Activated CD4-positive, alpha-beta T cell treated with anti-CD3 and anti-CD28 coated beads, Interleukin-2, amount 10 ng/mL, durations not matched to agents 7 days and 5 days (primary cell): ENCODE results near the gene LCORL. TPM values are rescaled to one million over a fixed set of nuclear protein-coding genes. Genes with fewer than 3 reads are reported as not detected.
A peak's percentile ranks its signal among the peaks of the same experiment; 100 is the strongest.

Experiments used
- CTCF ChIA-PET: fragments of 350-600 bp; sonication (Branson Sonifier 250); formaldehyde crosslinking; loops from one replicate; lab custom pipeline; 2021; ENCODE audit warnings: antibody characterized with exemption; lab: Charles Lee
- POLR2A ChIA-PET: fragments of 350-600 bp; sonication (Branson Sonifier 250); formaldehyde crosslinking; loops from one replicate; lab custom pipeline; 2021; ENCODE audit warnings: antibody characterized with exemption; lab: Charles Lee
- DNase-seq: peaks from one replicate; pipeline ENCODE4 v3.0.0-alpha.2; 2020
- H3K27ac Mint-ChIP-seq: one replicate; pipeline ENCODE4 v1.8.0; 2021; ENCODE audit warnings: mild to moderate bottlenecking, moderate library complexity, mixed read lengths
- H3K27me3 Mint-ChIP-seq: one replicate; pipeline ENCODE4 v1.8.0; 2021; ENCODE audit warnings: mixed read lengths
- H3K36me3 Mint-ChIP-seq: one replicate; pipeline ENCODE4 v1.8.0; 2021; ENCODE audit warnings: low read depth, mixed read lengths
- H3K4me1 Mint-ChIP-seq: one replicate; pipeline ENCODE4 v1.8.0; 2021; ENCODE audit warnings: mixed read lengths
- H3K4me3 Mint-ChIP-seq: one replicate; pipeline ENCODE4 v1.8.0; 2021; ENCODE audit warnings: mild to moderate bottlenecking, moderate library complexity, mixed read lengths
- H3K9me3 Mint-ChIP-seq: one replicate; pipeline ENCODE4 v1.8.0; 2021; ENCODE audit warnings: mixed read lengths
- total RNA-seq, 2 experiments: library from RNA; stranded (reverse); gene quantifications; one replicate each; pipeline ENCODE4 v1.2.3, GENCODE V29; 2021

Gene LCORL
- total RNA-seq, 2 experiments from 2014 or later, result 8.0 to 8.4 TPM

- Mint-ChIP-seq H3K9me3 (no peaks in the 10 kb centered on the region), H3K27ac (peak overlapping the region; percentile 98), H3K4me1 (peaks cover 45% of the 10 kb centered on the region), H3K4me3 (peak overlapping the region; percentile 92), H3K36me3 (peaks cover 63% of the 10 kb centered on the region), H3K27me3 (no peaks in the 10 kb centered on the region)
- ChIA-PET POLR2A (interaction anchor here (1.0 to 2.2 kb wide), 2 partner anchors 198 to 234 kb away, joined by 4 to 9 read pairs; partner anchors contain the start of genes LAP3 and MED28), CTCF (interaction anchor here (0.7 to 1.6 kb wide), 3 partner anchors 13 to 262 kb away, joined by 3 to 6 read pairs (median 5); no protein-coding TSS in a partner anchor)
- DNase-seq, result peak; percentile 48
Measured at GRCh38 chr4:17811078-17811603, 210.4 kb downstream of the LCORL start.

DNA sequence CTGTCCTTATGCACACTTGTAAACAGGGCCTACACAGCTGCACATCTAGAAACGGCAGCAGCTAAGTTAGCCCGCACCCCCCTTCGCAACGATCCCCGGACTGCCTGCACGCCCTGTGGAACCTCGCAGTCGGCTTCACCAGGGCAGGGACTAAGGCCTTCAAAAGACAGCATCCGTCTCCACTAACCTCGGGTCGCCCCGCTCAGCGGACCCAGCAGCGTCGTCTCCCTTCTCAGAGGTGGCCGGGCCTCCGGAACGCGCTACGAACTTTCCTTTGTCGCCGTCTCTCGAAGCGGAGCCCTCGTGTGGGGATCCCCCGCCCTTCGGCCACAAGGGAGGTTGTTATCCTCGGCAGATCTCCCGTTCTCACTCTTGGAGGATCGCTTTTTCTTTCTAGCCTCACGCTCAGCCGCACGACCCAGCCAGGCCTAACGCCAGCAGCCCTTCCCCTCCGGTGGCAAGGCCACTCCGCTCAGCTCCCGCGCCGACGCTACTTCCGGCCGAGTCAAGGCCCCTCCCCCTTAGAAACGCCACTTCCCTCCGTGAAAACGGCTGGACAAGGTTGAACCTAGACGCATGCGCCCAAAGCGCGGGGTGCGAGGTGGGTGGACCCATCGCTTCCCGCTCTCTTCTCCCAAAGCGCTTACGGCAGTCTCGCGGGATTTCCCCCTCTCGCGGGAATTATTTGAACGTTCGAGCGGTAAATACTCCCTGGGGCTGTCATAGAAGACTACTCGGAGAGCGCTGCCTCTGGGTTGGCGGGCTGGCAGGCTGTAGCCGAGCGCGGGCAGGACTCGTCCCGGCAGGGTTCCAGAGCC is 211.1 kb downstream of the LCORL start, which contains the start of the genes DCAF16 and NCAPG:
DCAF16 (minus strand) TSS at position 498 of the 818 bp plus-strand sequence. CDS start 6,616 bp downstream, outside the sequence.
NCAPG (plus strand) TSS at position 720 of the 818 bp plus-strand sequence. CDS start 99 bp downstream, outside the sequence.
- CTCF ChIA-PET, result interaction anchor here (0.6 to 1.6 kb wide), 7 partner anchors 11 to 272 kb away, joined by 3 to 6 read pairs (median 4); partner anchors contain the start of gene LAP3
- no peaks in the 10 kb centered on the region for H3K9me3 Mint-ChIP-seq
- POLR2A ChIA-PET, result interaction anchor here (0.6 to 2.2 kb wide), 4 partner anchors 29 to 234 kb away, joined by 3 to 9 read pairs (median 4); partner anchors contain the start of genes LAP3 and MED28
- peak; percentile 99 for DNase-seq
- no peaks in the 10 kb centered on the region for H3K27me3 Mint-ChIP-seq
- peaks cover 49% of the 10 kb centered on the region for H3K4me1 Mint-ChIP-seq
- peak within 1 kb of the TSS; percentile 92 for H3K4me3 Mint-ChIP-seq
- H3K36me3 Mint-ChIP-seq, result peaks cover 58% of the 10 kb centered on the region
- H3K27ac Mint-ChIP-seq, result peak within 1 kb of the TSS; percentile 98

DNA sequence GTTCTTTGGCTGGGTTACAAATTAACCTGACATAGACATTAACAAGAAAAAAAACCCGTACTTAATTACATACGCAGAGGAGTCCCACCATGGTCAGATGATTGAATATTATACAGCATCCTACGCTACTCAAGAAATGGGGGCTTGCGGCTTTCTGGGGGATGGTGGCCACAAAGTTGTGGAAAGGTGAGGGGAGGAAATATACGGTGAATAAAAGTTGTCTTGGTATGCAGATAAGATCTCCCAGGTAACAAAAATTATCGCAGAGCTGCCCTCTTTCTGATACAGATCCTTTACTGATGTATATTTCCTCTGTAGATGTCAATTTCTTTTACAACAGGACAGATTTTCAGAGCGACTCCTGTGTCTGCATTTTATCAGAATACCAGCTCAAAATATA is 211.9 kb downstream of the LCORL start:
- no peaks in the 10 kb centered on the region for H3K27me3 Mint-ChIP-seq

DNA sequence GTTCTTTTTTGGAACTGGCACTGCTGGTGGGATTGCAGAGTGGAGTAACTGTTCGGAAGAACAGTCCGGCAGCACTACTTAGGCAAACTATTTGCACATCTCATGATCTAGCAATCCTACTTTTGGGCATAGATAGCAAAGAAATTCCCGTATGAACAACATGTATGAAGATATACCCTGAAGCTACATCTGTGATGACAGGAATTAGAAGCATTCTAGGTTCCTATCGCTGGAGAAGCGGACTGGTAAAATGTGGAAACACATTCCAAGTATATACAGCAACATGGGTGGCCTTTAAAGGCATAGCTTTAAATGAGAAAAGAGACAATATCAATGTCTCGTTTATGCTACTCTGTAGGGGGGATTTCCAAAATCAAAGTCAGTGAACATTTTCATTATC is 214.1 kb downstream of the LCORL start:
- POLR2A ChIA-PET, result interaction anchor here (0.6 kb wide), 1 partner anchor 181 kb away, joined by 18 read pairs; no protein-coding TSS in a partner anchor
- Mint-ChIP-seq H3K4me1 (peaks cover 40% of the 10 kb centered on the region), H3K27ac (no peak overlapping the region), H3K4me3 (peak overlapping the region; percentile 92), H3K27me3 (no peaks in the 10 kb centered on the region), H3K36me3 (peaks cover 61% of the 10 kb centered on the region), H3K9me3 (no peaks in the 10 kb centered on the region)
- CTCF ChIA-PET, result interaction anchor here (0.6 to 2.3 kb wide), 3 partner anchors 9 to 1030 kb away, joined by 3 to 7 read pairs (median 4); no protein-coding TSS in a partner anchor
- no peak for DNase-seq

More for the DNA sequence above, 211.9 kb downstream of the LCORL start:
- POLR2A ChIA-PET, result interaction anchor here (2.2 kb wide), 1 partner anchor 233 kb away, joined by 9 read pairs; the partner anchor contains the start of gene LAP3
- Mint-ChIP-seq H3K4me1 (peaks cover 49% of the 10 kb centered on the region), H3K9me3 (no peaks in the 10 kb centered on the region), H3K4me3 (peak overlapping the region; percentile 92), H3K27ac (peak overlapping the region; percentile 98), H3K36me3 (peaks cover 56% of the 10 kb centered on the region)
- no peak for DNase-seq
- CTCF ChIA-PET, result interaction anchor here (1.0 to 1.5 kb wide), 3 partner anchors 12 to 233 kb away, joined by 3 to 4 read pairs (median 3); partner anchors contain the start of gene LAP3

GRCh38 chr4:17805580-17806155 is 215.9 kb downstream of the LCORL start:
- DNase-seq, result no peak
- Mint-ChIP-seq H3K36me3 (peaks cover 64% of the 10 kb centered on the region), H3K4me1 (peaks cover 36% of the 10 kb centered on the region), H3K27me3 (no peaks in the 10 kb centered on the region), H3K4me3 (no peak overlapping the region), H3K9me3 (no peaks in the 10 kb centered on the region), H3K27ac (no peak overlapping the region)
- CTCF ChIA-PET, result no interaction called here
- POLR2A ChIA-PET, result no interaction called here

GRCh38 chr4:17797808-17798207 is 223.7 kb downstream of the LCORL start:
- Mint-ChIP-seq H3K36me3 (peaks cover 54% of the 10 kb centered on the region), H3K27me3 (no peaks in the 10 kb centered on the region), H3K4me3 (no peak overlapping the region), H3K27ac (no peak overlapping the region), H3K4me1 (peaks cover 4% of the 10 kb centered on the region), H3K9me3 (no peaks in the 10 kb centered on the region)
- ChIA-PET POLR2A (no interaction called here), CTCF (interaction anchor here (1.1 to 1.3 kb wide), 2 partner anchors 13 to 25 kb away, joined by 3 to 6 read pairs; partner anchors contain the start of genes DCAF16 and NCAPG)
- no peak for DNase-seq

DNA sequence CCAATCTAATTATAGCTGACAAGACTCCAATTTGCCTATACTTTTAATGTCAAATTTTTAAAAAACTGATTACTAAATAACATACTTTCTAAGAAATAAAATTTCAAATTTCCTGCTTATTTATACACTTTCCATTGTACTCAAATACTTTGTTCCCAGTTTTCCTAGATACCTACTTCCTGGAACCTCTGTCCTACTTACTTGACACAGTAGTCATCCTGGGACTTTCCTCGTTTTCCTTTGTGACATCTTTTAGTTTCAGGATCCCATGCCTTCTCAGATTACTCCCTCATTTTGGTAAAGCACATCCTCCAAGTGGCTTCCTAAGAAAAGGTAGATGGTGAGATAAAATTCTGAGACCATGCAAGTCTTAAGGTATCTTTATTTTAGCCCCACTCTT is 226.8 kb downstream of the LCORL start:
- Mint-ChIP-seq H3K4me1 (peaks cover 2% of the 10 kb centered on the region), H3K4me3 (no peak overlapping the region), H3K27me3 (no peaks in the 10 kb centered on the region), H3K36me3 (peaks cover 49% of the 10 kb centered on the region), H3K9me3 (no peaks in the 10 kb centered on the region), H3K27ac (no peak overlapping the region)
- CTCF ChIA-PET, result no interaction called here
- DNase-seq, result no peak
- POLR2A ChIA-PET, result no interaction called here

Other genes with a start within 250 kb of the LCORL start
- not detected for gene FAM184B, start 240.1 kb downstream of the LCORL start, total RNA-seq
- gene DCAF16, start 211.0 kb downstream of the LCORL start, total RNA-seq, result 10 to 100 TPM; 50.9 to 53.6 TPM
- gene NCAPG, start 210.8 kb downstream of the LCORL start, total RNA-seq, result 100 to 1,000 TPM in 1 of 2 experiments, 10 to 100 TPM in 1; 93.8 to 102 TPM